Measurements from ENCODE around the gene CYP3A5.
"Not testable (repeated sequence)": the region's sequence is repeated elsewhere in the genome, so short reads cannot be mapped to it uniquely, and the experiment has no call there.

- TF ChIP-seq, protein P1, sequence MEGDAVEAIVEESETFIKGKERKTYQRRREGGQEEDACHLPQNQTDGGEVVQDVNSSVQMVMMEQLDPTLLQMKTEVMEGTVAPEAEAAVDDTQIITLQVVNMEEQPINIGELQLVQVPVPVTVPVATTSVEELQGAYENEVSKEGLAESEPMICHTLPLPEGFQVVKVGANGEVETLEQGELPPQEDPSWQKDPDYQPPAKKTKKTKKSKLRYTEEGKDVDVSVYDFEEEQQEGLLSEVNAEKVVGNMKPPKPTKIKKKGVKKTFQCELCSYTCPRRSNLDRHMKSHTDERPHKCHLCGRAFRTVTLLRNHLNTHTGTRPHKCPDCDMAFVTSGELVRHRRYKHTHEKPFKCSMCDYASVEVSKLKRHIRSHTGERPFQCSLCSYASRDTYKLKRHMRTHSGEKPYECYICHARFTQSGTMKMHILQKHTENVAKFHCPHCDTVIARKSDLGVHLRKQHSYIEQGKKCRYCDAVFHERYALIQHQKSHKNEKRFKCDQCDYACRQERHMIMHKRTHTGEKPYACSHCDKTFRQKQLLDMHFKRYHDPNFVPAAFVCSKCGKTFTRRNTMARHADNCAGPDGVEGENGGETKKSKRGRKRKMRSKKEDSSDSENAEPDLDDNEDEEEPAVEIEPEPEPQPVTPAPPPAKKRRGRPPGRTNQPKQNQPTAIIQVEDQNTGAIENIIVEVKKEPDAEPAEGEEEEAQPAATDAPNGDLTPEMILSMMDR (conservative IDR thresholded peaks at IDR 0.05; ENCODE audit: low read depth, low read length): not testable (repeated sequence)
- TF ChIP-seq EZH2 (IDR thresholded peaks at IDR 0.05; ENCODE audit: borderline replicate concordance, low read depth, low read length, poor library complexity, severe bottlenecking): not testable (repeated sequence)
These were observed 25.2 kb downstream of the CYP3A5 start for GRCh38 chr7:99654626-99655025.
